HepG2 (cell line): ENCODE data around the gene SYT1. TPM values are rescaled to one million over a fixed set of nuclear protein-coding genes. Genes with fewer than 3 reads are reported as not detected.

ENCODE experiments used
- ATAC-seq: fragments of 200-7000 bp; cut with Tn5 transposase; 3 replicates; pipeline ENCODE4 v1.9.1; 2020; ENCODE audit warnings: mild to moderate bottlenecking, moderate library complexity
- BruUV-seq: library from RNA; stranded (reverse); fragments of 400-500 nt; replicated peaks from 2 replicates; lab custom pipeline; 2021; lab: Mats Ljungman, UMichigan
- CTCF ChIA-PET: fragments of 300-600 bp; formaldehyde crosslinking; extraction: SDS; loops from one replicate; lab custom pipeline; 2021; ENCODE audit warnings: low total read pairs, inconsistent platforms, low intra/inter-chr PET ratio; lab: Yijun Ruan, JAX
- POLR2A ChIA-PET: fragments of 350-600 bp; sonication (Branson Sonifier 250); formaldehyde crosslinking; loops from one replicate; lab custom pipeline; 2020; ENCODE audit warnings: antibody characterized with exemption, inconsistent platforms; lab: Yijun Ruan, JAX
- DNase-seq: peaks from one replicate; pipeline ENCODE4 v3.0.0-alpha.2; 2015; ENCODE audit warnings: low spot score
- FAIRE-seq: peaks from 3 replicates; lab custom pipeline; 2011; peaks lifted over from hg19 to GRCh38; lab: Jason Lieb, UNC
- H2AFZ ChIP-seq: one replicate; pipeline ENCODE4 v1.6.1; 2011; ENCODE audit warnings: low read length, inconsistent platforms
- H3K27ac ChIP-seq: fragments of 300-600 bp; 3 replicates; pipeline ENCODE4 v1.8.0; 2011; ENCODE audit warnings: mixed run types, mild to moderate bottlenecking, mixed read lengths, low read length, inconsistent platforms; ENCODE audit not compliant: insufficient read depth; ENCODE audit errors: extremely low read length
- H3K27me3 ChIP-seq, 2 experiments: fragments of 200-600 bp in 1 of 2; 2 replicates in 1 of 2; 3 replicates in 1 of 2; pipeline versions ENCODE4 v1.6.0 to v1.8.0; 2011; ENCODE audit warnings: low read length in 2 of 2, mild to moderate bottlenecking in 2 of 2, moderate library complexity in 2 of 2, inconsistent platforms in 1 of 2; ENCODE audit not compliant: insufficient read depth in 2 of 2, control insufficient read depth in 1 of 2
- H3K36me3 ChIP-seq, 2 experiments: fragments of 200-600 bp in 1 of 2; replicated peaks in 1 of 2; 2 replicates in 1 of 2; 3 replicates in 1 of 2; pipeline versions ENCODE4 v1.5.1 to v1.8.0; 2011; ENCODE audit warnings: low read length in 2 of 2, inconsistent platforms in 1 of 2; ENCODE audit not compliant: insufficient read depth in 2 of 2, control insufficient read depth in 1 of 2
- H3K4me1 ChIP-seq: 2 replicates; pipeline ENCODE4 v1.5.1; 2012; ENCODE audit warnings: low read length, inconsistent platforms; ENCODE audit not compliant: insufficient read depth
- H3K4me2 ChIP-seq: 2 replicates; pipeline ENCODE4 v1.6.0; 2011; ENCODE audit warnings: low read depth, low read length, inconsistent platforms
- H3K4me3 ChIP-seq, 3 experiments: fragments of 200-600 bp in 1 of 3; sonication (generic), shearing (Covaris generic) in 1 of 3; replicated peaks in 1 of 3; 2 replicates each; pipeline ENCODE4 v1.5.1; 2011 to 2016; ENCODE audit warnings: low read length in 3 of 3, inconsistent platforms in 2 of 3, low read depth in 2 of 3, mild to moderate bottlenecking in 2 of 3, control low read depth in 1 of 3, mixed read lengths in 1 of 3; ENCODE audit not compliant: insufficient read depth in 1 of 3
- H3K79me2 ChIP-seq: one replicate; pipeline ENCODE4 v1.6.1; 2011; ENCODE audit warnings: low read length, inconsistent platforms; ENCODE audit not compliant: insufficient read depth
- H3K9ac ChIP-seq: 2 replicates; pipeline ENCODE4 v1.6.0; 2011; ENCODE audit warnings: mild to moderate bottlenecking, low read depth, low read length, inconsistent platforms; ENCODE audit not compliant: insufficient read depth
- H3K9me3 ChIP-seq: 2 replicates; pipeline ENCODE4 v1.5.1; 2012; ENCODE audit warnings: mild to moderate bottlenecking, low read length
- H4K20me1 ChIP-seq: 2 replicates; pipeline ENCODE4 v1.6.0; 2011; ENCODE audit warnings: inconsistent platforms, mild to moderate bottlenecking, low read length, moderate library complexity; ENCODE audit not compliant: insufficient read depth
- CCAR2 ChIP-seq: fragments of 200-400 bp; formaldehyde crosslinking; optimal IDR thresholded peaks from 2 replicates; pipeline ENCODE3; 2018; ENCODE audit warnings: low read depth, mild to moderate bottlenecking, low read length, moderate library complexity
- EED ChIP-seq: sonication (generic); formaldehyde crosslinking; IDR thresholded peaks from 2 replicates; pipeline ENCODE4 v1.5.0; 2020; ENCODE audit warnings: mild to moderate bottlenecking, missing genetic modification reagents
- FOXO1 ChIP-seq: sonication (generic); formaldehyde crosslinking; IDR thresholded peaks from 2 replicates; pipeline ENCODE4 v1.4.0; 2020; ENCODE audit warnings: missing genetic modification reagents
- KMT2A ChIP-seq: sonication (generic); formaldehyde crosslinking; IDR thresholded peaks from 2 replicates; pipeline ENCODE4 v1.4.0; 2020; ENCODE audit warnings: missing genetic modification reagents
- NAIF1 ChIP-seq: sonication (generic); formaldehyde crosslinking; IDR thresholded peaks from 2 replicates; pipeline ENCODE4 v1.5.0; 2020; ENCODE audit warnings: mild to moderate bottlenecking, missing genetic modification reagents, borderline replicate concordance
- PBX2 ChIP-seq: IDR thresholded peaks from 2 replicates; pipeline ENCODE4 v1.6.1; 2016; ENCODE audit warnings: control low read depth
- SNAPC4 ChIP-seq: sonication (generic); formaldehyde crosslinking; IDR thresholded peaks from 2 replicates; pipeline ENCODE4 v1.4.0; 2020; ENCODE audit warnings: mild to moderate bottlenecking, missing genetic modification reagents
- TIGD3 ChIP-seq: sonication (generic); formaldehyde crosslinking; IDR thresholded peaks from 2 replicates; pipeline ENCODE4 v1.5.1; 2020; ENCODE audit warnings: mild to moderate bottlenecking, missing genetic modification reagents, borderline replicate concordance
- XRCC5 ChIP-seq: fragments of 200-400 bp; formaldehyde crosslinking; optimal IDR thresholded peaks from 2 replicates; pipeline ENCODE3; 2017; ENCODE audit warnings: mild to moderate bottlenecking, low read length
- ZKSCAN5 ChIP-seq: sonication (generic); formaldehyde crosslinking; IDR thresholded peaks from 2 replicates; pipeline ENCODE4 v1.5.1; 2020; ENCODE audit warnings: mild to moderate bottlenecking, missing genetic modification reagents
- WGBS: methylation state at CpG from one replicate; pipeline ENCODE4 v1.1.6; 2017; ENCODE audit warnings: low lambda C conversion rate; 5-methylcytosine and 5-hydroxymethylcytosine counted together
- in situ Hi-C: cut with HindIII; loops from 2 replicates; pipeline ENCODE4 v1.10.0; 2017; ENCODE audit warnings: low pct_unique_long_range_greater_than_20kb; ENCODE audit not compliant: extremely low pct_ligation_motif_present
- intact Hi-C: fragments of 100-400 bp; cut with micrococcal nuclease; formaldehyde crosslinking; loops from one replicate; pipeline ENCODE4 v1.10.0; 2022; ENCODE audit not compliant: unreplicated experiment
- polyA plus RNA-seq, 8 experiments: library from polyadenylated mRNA; depleted of rRNA in 3 of 8; stranded (reverse) in 7 of 8; unstranded in 1 of 8; fragments of >200 nt; fragmentation: Illumina TruSeq in 4 of 8; extraction: Trizol in 4 of 8; gene quantifications; 2 replicates each; pipeline versions ENCODE4 v1.2.1 to v1.2.3, GENCODE V29; 2011 to 2016; ENCODE audit warnings: low read depth in 4 of 8, missing spikeins in 1 of 8, mixed read lengths in 1 of 8; ENCODE audit not compliant: insufficient read depth in 1 of 8
- total RNA-seq, 5 experiments: library from RNA; depleted of rRNA; stranded (reverse); fragments of >200 nt; fragmentation: Illumina TruSeq; extraction: Trizol; gene quantifications; 2 replicates each; pipeline ENCODE4 v1.2.3, GENCODE V29; 2016; ENCODE audit warnings: low read depth in 1 of 5

Gene SYT1
- total and polyA plus RNA-seq, 2 of the 13 experiments (the other 11 are each of a cell fraction or from before 2014, with no cell fraction given) = not detected

GRCh38 chr12:79409562-79409961 is 545.0 kb downstream of the SYT1 start:
- in situ Hi-C loops (loop anchor here (5.0 to 10.0 kb wide), 2 partner anchors 775 to 858 kb away; no protein-coding TSS in a partner anchor), intact Hi-C loops (loop anchor here (2.0 to 5.0 kb wide), 2 partner anchors 477 to 583 kb away; no protein-coding TSS in a partner anchor)
- ATAC-seq (no peak), FAIRE-seq (no peak), DNase-seq (no peak)
- H2AFZ ChIP-seq = no peak overlapping the region
- peaks cover 8% of the 10 kb centered on the region; the same call in 1 of the 2 replicates for H3K4me1 ChIP-seq
- no peaks in the 10 kb centered on the region for H3K36me3 ChIP-seq
- no peak overlapping the region for H3K9ac ChIP-seq
- TF ChIP-seq NAIF1 (CRISPR knock-in tag) (no peak), KMT2A (CRISPR knock-in tag) (no peak)
- H3K79me2 ChIP-seq = no peaks in the 10 kb centered on the region
- ChIA-PET CTCF (no interaction called here), POLR2A (no interaction called here)
- H3K27me3 ChIP-seq = no peaks in the 10 kb centered on the region
- no TSS peak for BruUV-seq
- no peak overlapping the region for H3K4me2 ChIP-seq
- no peaks in the 10 kb centered on the region for H3K9me3 ChIP-seq
- no peak overlapping the region for H3K4me3 ChIP-seq
- H4K20me1 ChIP-seq = no peaks in the 10 kb centered on the region
- WGBS = 38% methylated on average over 2 of the region's 2 CpGs
- H3K27ac ChIP-seq = no peak overlapping the region

GRCh38 chr12:79411791-79412190 is 547.2 kb downstream of the SYT1 start:
- no peak overlapping the region for H3K4me3 ChIP-seq
- H3K4me2 ChIP-seq = no peak overlapping the region
- H3K27me3 ChIP-seq = no peaks in the 10 kb centered on the region
- no peak overlapping the region for H3K9ac ChIP-seq
- H2AFZ ChIP-seq = no peak overlapping the region
- WGBS = 41% methylated on average over 3 of the region's 3 CpGs
- in situ Hi-C loops (loop anchor here (5.0 to 10.0 kb wide), 3 partner anchors 113 to 583 kb away; no protein-coding TSS in a partner anchor), intact Hi-C loops (no loop called here)
- no peaks in the 10 kb centered on the region for H3K9me3 ChIP-seq
- H3K36me3 ChIP-seq = no peaks in the 10 kb centered on the region
- H3K79me2 ChIP-seq = no peaks in the 10 kb centered on the region
- peaks cover 19% of the 10 kb centered on the region for H3K4me1 ChIP-seq
- BruUV-seq = no TSS peak
- H3K27ac ChIP-seq = no peak overlapping the region
- POLR2A ChIA-PET = no interaction called here
- ATAC-seq (no peak), DNase-seq (no peak), FAIRE-seq (no peak)
- CTCF ChIA-PET = no interaction called here
- H4K20me1 ChIP-seq = no peaks in the 10 kb centered on the region
- no peak for TF ChIP-seq ZKSCAN5 (CRISPR knock-in tag)
- TF ChIP-seq XRCC5 = no peak
- TF ChIP-seq CCAR2 = no peak
- no peak for TF ChIP-seq SNAPC4
- TF ChIP-seq PBX2 (CRISPR knock-in tag) = no peak
- TF ChIP-seq FOXO1 (CRISPR knock-in tag) = no peak
- no peak for TF ChIP-seq TIGD3 (CRISPR knock-in tag)
- no peak for TF ChIP-seq EED (CRISPR knock-in tag)
